ENCODE measurements around the gene COQ9.

COQ9 gene

DNA sequence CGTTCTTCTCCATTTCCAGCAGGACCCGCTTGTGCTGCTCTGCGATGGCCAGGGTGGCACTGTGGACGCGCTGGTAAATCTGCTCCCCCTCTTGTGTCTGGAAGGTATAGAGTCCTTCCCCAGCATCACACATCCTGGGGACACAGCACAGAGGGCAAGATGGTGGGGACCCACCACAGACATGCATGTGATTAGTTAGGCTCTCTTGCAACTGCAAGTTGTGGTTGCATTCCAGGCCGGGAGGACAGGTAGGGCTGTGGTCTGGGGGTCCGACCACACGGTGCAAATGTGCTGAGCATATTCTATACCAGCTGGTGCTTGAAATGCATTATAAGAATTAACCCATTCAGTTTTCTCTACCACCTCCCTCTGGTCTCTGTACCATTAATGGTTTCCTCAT lies 26.6 kb downstream of the COQ9 start:
- no peak for DNase-seq

DNA sequence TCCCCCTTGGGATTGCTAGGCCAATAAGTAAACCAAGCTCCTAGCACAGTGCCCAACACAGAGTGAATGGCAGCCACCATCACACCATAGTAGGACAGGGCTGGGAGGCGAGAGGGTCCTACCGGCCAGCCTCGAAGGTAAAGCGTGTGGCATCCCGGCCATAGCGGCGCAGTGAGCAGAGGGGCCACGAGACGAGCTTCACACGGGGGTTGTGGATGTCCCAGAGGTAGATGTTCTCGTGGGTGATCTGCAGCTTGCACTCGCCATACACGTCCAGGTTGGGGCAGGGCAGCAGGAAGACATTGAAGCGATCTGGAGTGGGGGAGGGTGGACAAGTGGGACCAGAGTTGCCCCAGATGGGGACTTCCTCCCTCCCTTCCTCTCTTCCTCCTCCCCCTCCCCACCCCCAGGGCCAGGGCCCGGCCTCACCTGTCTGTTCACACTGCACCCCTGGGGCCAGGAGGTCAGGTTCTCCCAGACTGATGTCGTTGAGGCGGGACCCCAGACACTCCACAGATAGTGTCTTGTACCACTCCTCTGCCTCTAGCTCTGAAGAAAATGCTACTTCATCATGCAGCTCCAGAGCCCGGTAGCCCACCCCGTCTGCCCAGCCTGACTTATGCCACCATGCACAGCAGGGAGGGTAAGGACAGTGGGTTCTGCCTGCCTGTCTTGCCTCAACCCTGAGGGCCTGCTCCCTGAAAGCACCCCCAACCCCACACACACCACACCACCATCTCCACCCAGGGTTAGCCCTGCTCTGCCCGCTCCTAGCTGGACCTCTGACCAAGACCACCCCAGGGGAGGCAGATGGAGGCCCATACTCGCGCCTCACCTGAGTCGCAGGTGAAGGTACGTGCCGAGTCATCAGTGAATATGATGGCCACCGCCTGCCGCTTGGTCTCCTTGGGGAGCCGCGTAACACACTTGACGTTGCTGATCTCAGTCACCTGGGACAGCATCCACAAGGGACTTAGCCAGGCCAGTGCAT lies 27.7 kb downstream of the COQ9 start:
- no peak for DNase-seq

DNA sequence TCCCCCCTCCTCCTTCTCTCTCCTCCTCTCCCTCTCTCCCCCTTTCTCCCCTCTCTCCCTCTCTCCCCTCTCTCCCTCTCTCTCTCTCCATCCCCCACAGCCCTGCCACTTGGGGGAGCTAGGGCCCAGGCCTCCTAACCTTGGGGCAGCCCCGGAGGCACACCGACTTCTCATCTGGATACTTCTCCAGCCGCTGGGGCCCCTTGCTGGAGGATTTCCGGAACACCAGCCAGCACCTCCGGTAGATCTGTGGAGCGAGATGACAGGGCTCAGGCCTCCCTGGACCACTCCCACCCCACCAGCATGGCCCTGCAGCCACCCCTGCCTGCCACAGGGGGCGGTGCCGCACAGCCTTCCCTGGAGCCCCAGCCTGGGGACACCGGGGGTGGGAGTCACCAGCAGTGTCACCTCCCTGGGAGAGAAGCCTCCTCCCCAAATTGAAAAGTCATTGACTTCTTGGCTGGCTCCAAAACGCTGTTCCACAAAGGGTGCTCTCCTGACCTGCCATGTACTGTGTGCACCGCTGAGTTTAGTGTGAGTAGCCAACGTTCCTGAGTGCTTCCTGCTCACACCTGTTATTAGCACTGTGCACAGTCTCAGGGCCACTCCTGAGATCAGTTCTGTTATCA lies 28.5 kb downstream of the COQ9 start:
- peak; percentile 94 for DNase-seq

DNA sequence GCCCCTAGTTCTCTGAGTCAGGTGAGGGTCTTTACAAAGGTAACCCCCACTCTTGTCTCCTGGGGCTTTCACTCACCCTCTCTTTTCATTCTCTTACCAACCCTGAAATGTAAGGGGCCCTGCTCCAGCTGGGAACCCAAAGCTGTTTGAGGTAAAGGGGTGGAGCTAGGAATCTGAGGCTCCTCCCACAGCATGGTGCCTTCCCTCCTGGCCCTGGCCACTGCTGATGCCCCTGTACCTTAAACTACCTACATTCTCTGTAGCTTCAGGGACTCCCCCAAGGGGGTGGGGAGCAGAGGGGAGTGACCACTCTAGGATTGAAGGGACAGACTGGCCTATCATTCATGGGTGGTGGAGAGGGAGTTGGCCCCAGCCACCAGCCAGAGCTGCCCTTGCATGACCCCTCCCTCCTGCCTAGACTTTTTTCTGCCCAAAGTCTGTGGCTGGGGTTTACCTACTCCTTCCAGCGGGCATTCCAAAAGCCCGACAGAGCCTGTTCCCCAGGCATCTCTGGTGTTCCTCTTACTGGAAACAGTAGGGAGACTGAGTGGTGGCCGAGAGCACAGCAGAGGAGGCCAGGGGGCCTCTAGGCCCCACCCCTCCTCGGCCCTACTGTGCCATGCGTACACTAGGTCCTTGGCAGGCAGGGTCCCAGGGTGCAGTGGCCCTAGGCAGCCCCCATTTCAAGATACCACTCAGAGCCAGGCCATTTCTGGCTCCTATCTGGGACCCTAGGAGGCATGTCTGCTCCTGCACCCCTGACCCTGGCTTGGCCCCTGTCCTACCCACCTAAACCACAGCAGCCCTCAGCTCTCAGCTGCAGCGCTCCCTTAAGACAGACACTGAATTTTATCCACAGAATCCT lies 29.5 kb downstream of the COQ9 start:
- no peak for DNase-seq

DNA sequence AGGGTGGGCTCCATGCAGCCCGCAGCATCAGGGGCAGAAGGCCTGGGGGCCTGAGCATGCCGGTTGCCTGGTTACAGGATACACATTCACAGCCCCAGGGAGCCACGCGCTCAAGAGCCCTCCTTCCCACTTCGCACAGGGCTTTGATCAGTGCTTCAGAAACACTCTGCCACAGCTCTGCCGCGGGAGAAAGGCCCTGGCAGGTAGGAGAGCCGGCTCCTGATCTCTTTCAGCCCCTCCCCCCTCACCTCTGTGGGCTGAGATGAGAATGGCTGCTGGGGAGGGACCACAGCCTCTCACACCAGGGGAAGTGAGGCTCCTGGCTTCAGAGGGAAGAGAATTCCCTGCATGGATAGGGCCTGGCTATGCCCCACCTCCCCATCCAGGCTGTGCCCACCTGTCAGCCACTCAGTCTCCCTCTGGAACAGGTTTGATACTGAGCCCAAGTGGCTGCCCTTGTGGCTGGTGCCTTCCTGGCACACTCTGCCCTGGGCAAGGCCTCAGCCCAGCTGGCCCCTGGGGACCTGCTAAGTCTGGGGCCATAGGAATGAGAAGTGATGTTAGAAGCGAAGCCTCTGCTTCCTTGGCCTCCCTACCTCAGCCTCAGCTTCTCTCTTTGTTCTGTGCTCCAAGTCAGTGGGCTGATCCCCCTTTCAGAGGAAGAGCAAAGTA lies 30.4 kb downstream of the COQ9 start:
- no peak for DNase-seq

DNA sequence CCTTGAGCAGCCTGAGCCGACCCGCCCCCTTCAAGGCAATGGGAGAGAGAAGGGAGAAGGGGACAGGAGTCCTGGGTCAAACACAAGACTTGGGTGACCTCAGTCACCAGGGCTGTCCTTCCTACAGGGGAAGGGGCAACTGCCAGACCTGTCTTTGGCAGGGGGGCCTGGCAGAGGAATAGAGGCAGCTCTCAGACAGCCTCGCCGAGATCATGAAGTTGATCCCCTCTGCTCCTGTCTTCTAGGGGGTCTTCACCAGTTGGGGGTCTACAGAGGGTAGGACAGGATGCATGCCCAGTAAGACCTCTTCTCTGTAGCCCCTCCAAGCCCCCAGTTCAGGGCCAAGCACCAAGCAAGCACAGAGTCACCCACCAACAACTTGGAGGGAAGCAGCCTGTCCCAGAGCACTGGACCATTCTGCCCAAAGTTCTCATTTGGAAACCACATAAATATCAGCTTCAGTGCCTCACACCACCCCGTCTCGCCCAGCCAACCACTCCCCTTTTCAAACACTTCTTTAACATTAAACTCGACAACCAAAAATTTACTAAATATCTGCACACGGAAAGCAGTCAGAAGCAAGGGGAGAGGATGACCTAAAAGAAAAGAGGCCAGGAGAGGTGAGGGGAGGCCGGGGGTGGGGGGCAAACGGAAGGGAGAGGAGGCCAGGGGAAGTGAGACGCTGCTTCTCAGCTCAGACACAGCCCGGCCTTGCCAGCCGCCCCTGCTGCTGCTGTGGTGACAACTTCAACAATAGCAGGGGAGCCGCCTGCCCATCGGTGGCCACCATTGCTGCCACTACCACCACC lies 31.3 kb downstream of the COQ9 start:
- DNase-seq: no peak

DNA sequence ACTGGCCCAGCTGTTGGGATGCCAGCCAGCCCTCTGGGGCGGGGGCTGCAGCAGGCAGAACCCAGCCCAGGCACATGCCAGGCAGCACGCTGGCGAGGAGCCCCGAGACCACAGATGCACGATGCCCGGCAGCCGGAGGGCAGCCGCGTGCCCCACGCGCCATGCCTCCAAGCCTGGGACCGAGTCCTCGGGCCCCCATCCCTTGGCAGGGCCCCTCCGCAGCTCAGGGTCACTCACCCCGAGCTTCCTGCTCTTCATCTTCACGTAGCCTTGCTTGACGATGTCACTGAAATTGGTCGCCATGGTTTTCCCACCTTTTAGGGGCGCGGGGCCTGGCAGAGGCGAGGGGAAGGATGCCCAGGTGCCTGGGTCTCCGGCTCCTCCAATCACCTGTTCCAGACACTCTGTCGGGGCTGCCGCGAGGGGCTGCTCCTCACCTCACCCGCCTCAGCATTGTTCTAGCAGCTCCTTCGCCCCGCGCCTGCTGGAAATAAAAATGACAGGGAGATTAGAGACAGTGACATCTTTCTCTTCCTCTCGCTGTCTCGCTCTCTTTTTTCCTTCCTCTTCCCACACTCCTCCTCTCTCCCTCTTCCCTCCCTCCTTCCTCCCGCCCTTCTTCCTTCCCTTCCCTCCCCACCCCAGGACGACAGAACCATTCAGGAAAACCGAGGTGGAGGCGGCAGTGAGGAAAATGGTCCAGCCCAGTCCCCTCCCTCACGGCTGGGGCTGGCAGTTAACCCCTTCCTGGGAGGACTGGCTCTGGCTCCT lies 32.1 kb downstream of the COQ9 start:
- DNase-seq: no peak

DNA sequence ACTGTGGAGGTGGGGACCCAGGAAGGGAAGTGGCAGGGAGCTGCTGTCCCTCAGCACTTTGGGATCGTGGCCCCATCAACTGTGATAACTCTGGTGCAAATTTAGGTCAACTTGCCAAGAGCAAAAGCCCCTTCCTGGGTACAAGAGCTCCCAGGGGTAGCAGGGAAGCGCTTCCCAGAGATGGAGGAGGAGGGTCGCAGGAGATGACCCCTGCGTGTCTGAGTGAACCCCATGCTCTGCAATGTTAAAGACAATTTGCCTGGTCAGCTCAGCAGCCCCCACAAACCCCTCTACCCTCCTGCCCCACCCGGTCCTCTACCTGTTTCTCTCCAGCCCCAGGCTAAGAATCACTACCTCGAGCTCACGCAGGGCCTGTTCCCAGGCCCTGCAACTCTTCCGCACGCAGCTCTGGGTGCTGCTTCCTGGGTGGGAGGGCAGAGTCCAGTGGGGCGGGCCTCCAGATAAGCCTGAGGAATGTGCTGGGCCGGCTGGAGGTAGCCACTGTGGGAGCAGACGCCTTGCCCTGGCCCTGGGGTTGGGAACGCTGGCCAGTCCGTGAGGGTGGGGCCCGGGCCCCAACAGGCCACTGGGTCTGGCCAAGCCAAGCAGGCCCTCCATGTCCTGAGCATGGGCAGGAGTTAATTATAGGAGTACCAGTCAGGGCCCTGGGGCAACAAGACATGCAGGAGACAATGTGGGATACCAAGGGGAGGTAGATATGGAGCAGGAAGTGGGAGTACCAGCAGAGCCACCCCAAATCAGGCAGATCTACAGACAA lies 32.9 kb downstream of the COQ9 start:
- no peak for DNase-seq

DNA sequence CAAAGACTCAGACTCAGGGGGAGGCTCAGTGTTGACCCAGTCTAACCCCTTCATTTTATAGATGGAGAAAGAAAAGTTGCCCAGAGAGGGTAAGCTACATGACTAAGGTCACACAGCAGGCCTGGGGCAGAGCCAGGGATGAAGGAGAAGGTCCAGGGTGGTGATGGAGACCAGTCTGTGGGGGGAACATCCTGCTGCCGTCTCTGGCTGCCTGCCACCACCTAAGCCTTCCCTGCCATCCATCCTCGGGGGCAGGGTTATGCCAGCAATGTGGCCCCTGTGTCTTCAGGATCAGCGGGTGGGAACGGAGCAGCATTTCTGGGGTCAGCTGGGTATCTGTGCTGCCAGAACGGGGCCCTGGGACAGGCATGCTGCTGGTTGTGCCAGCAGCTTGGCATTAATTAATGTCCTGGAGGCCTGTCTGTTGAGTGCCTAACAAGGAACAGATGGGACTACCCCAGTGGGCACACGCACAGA lies 33.5 kb downstream of the COQ9 start:
- DNase-seq: no peak

DNA sequence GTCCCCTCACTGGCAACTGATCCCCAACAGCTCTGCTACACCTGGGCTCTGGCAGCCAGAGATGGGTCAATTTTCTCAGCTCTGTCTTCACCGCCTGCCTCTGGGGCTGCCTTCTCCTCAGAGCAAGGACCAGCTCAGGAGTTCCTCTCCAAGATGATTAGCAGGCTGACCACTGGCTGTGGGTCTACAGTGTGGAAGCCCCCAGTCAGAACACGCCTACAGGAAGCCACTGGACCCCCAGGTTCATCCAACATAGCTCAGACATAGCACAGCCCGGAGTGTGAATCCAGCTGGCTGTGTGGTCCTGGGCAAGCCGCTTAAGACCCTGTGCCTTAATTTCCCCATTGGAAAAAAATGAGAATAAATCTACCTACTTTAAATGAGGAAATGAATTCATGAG lies 34.1 kb downstream of the COQ9 start:
- DNase-seq: no peak

DNA sequence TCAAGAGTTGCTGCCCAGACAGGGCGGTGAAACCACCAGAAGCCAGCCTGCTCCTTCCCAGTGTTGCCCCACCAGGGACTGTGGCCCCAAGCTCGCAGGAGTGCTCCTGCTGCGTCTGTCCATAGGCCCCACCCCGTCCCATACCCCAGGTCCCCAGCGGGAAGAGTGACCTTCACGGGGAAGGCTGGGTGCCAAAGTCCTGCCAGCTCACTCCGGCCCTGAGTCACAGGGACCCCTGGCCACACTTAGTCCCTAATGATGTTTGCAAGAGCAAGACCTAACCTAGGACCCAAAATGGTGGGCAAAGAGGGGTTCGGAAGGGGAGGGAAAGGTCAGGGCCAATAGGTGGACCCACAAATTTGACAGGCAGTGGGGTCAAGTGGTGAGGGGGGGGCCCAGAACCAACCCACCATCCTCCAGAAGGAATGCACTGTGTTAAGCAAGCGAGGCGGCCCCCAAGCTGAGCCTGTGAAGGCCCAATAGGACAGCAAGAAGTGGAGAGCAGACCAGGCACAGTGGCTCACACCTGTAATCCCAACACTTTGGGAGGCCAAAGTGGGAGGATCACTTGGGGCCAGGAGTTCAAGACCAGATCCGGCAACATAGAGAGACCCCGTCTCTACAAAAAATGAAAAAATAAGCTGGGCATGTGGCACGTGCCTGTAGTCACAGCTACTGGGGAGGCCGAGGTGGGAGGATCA lies 35.7 kb downstream of the COQ9 start:
- no peak for DNase-seq

DNA sequence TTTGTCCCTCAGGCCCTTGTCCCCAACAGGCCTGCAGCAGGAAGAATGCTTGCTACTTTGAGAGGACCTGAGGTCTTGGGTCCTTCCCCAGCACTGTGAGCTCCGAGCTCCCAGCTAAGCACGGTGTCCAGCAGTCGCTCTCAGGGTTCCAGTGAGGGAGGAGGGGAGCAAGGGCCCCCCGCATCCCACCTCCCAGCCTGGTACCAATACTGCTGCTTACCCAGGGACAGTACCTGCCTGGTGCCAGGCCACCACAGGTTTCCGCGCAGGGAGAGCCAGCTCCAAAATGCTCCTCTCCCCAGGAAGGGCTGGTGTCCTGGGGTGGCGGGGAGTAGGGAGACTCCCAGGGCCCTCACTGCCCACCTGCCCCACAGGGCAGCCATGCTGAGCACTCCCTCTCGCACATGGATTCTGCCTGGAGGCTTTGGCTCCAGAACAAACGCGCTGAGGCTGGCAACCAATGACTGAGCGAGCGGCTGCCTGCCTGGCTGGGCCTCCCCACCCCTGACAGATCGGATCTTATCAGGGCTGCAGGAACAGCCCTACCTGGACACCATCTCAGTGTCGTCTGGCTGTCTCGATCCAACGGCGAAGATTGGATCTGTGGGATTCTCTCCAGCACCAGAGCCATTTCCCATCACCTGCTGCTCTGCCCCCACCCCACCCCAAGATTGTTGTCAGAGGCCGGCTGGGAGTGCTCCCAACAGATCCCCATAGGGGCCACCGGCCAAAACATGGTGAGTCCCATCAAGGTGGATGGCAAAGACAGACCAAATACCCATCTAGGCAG lies 36.6 kb downstream of the COQ9 start:
- DNase-seq: no peak

DNA sequence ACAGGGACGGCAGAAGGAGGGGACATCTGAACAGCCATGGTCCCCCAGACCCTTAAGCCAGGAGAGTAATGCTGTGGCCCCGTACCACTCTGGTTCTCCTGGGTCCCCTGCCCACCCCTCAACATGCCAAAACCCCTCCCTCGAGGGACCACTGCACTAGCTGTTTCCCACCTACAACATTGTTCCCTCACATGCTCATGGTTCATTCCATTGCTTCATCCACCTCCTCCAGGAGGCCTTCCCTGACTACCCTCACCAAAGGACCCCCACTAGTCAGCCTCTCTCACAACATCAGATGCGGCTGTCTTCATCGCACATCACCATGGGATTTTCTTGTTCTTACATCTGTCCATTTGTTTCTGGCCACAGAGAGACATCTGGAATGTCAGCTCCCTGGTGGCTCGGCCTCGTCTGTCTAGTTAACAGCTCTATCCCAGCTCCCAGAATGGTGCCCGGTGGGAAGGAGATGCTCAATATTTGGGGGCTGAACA lies 37.3 kb downstream of the COQ9 start:
- DNase-seq: no peak

DNA sequence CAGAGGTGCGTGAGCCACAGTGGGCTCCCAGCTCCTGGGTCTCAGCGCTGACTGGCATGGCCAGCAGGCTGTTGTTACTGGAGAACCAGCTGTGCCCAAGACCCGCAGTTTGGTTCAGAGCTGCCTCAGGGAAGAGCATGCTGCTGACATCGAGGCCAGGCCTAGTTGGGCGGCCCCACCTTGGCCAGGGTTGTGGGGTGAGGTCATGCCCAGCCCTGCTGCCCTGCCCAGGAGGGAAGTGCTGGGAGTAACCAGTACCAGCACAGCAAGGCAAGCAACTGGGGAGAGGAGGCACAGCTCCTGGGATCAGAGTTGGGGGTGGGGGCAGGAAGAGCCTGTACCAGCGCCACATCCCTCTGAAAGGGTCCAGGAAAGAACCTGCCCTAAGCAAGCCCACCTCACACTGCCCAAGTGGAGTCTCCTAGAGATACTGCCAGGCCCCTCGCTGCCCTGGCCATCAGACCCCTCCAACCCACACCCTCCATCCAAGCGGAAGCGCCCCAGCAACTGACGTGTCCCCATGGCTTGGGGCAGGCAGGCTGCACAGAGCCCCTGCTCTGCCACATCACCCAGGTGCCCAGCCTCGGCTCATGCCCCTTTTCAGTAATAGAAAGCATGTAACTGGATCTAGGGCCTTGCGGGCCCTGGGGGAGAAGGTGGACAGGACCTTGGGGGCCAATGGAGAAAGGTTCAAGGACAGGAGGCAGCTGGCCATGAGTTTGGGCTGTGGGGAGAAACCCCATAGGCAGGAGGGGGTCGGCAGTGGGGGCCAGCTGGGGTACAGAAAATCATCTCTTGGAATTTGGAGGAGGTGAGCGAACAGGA lies 38.0 kb downstream of the COQ9 start:
- no peak for DNase-seq

DNA sequence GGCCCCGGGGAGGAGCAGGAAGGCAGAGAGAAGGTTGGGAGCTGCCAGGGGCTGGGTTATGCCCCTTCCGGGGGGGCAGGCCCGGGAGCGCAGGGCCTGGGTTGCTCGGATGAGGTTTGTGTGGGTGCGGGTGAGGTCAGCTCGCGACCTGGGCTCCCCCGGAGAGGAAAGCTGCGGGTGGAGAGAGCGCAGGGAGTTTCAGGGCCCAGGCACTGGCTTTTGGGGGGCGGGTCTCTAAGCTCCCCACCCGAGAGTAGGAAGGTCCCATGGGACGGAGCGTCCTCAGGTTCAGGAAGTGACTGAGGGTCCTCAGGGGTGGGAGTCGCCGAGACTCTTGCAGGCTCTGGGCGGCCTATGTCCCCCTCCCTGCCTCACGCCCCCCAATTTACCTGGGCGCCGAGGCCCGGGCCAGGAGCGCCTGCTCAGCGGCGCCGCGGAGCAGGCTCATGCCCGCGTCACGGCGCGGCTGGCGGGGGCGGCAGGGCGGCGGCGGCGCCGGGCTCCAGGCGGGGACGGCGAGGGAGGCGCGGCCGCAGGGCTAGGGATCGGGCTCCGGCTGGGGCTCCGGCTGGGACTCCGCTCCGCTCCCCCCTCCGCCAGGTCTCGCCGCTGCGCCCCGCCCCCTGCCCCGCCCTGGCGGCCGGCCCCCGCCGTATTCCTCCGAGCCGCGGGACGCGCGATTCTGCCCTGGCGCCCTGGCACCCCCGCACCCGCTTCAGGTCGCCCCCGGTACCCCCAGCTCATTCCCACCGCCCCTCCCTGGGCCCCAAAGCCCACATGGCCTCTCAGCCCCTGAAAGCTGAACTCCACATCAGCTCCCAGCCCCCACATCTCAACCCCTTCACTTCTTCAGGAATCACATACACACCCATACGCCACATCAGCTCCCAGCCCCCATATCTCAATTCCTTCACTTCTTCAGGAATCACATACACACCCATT lies 38.9 kb downstream of the COQ9 start, which contains the start of gene DOK4:
DOK4 (minus strand) TSS at position 578 of the 942 bp plus-strand sequence. CDS start 6,986 bp downstream, outside the sequence.
- DNase-seq: peak; percentile 86
